Measurements from ENCODE around the gene ALDH4A1.
A peak's percentile ranks its signal among the peaks of the same experiment; 100 is the strongest.

ALDH4A1 gene

GRCh38 chr1:18920931-18921330, 18.6 kb upstream of the ALDH4A1 start:
- DNase-seq: no peak

GRCh38 chr1:18919956-18920355, 17.6 kb upstream of the ALDH4A1 start:
- no peak for DNase-seq

- no peak for DNase-seq
These were observed 17.0 kb upstream of the ALDH4A1 start for GRCh38 chr1:18919197-18919905.

GRCh38 chr1:18918417-18918816, 16.1 kb upstream of the ALDH4A1 start:
- no peak for DNase-seq

GRCh38 chr1:18917071-18917799, 14.9 kb upstream of the ALDH4A1 start:
- no peak for DNase-seq

GRCh38 chr1:18915341-18915740, 13.0 kb upstream of the ALDH4A1 start:
- DNase-seq: no peak

GRCh38 chr1:18913065-18913835, 10.9 kb upstream of the ALDH4A1 start:
- DNase-seq: peak in 1 of 2 experiments; percentile 44

GRCh38 chr1:18912550-18912949, 10.2 kb upstream of the ALDH4A1 start:
- DNase-seq: no peak

GRCh38 chr1:18908911-18909771, 6.8 kb upstream of the ALDH4A1 start:
- no peak for DNase-seq

- DNase-seq: no peak
These were observed 5.8 kb upstream of the ALDH4A1 start for GRCh38 chr1:18907917-18908845.

- peak; percentile 31 to 71 for DNase-seq
These were observed 4.9 kb upstream of the ALDH4A1 start for GRCh38 chr1:18907021-18907916.

- no peak for DNase-seq
These were observed 969 bp upstream of the ALDH4A1 start for GRCh38 chr1:18903291-18903756.

GRCh38 chr1:18901952-18902522, 318 bp downstream of the ALDH4A1 start:
- DNase-seq: no peak

- DNase-seq: no peak
These were observed 1.0 kb downstream of the ALDH4A1 start for GRCh38 chr1:18901147-18901951.

GRCh38 chr1:18900303-18900841, 2.0 kb downstream of the ALDH4A1 start:
- DNase-seq: no peak

- no peak for DNase-seq
These were observed 2.8 kb downstream of the ALDH4A1 start for GRCh38 chr1:18899363-18900049.

GRCh38 chr1:18898567-18898966, 3.8 kb downstream of the ALDH4A1 start:
- DNase-seq: no peak

- no peak for DNase-seq
These were observed 7.0 kb downstream of the ALDH4A1 start for GRCh38 chr1:18895317-18895716.
